HG02943 (cell line): ENCODE results near the gene SLPI.

ENCODE experiments used
- ATAC-seq: cut with Tn5 transposase; IDR thresholded peaks from one replicate; pipeline ENCODE4 v1.9.1; 2021; ENCODE audit warnings: mild to moderate bottlenecking, low read depth, moderate library complexity; ENCODE audit not compliant: unreplicated experiment

The SLPI gene

GRCh38 chr20:45223136-45223535 is 31.2 kb downstream of the SLPI start:
- ATAC-seq, result no peak

GRCh38 chr20:45221076-45221475 is 33.3 kb downstream of the SLPI start, which contains the start of gene SEMG2:
TSS of gene SEMG2 (plus strand) at chr20:45221373. CDS start at chr20:45221390, 17 bp downstream.
- ATAC-seq, result no peak

- ATAC-seq, result no peak
Measured at GRCh38 chr20:45218636-45219035, 35.7 kb downstream of the SLPI start.

GRCh38 chr20:45218124-45218523 is 36.2 kb downstream of the SLPI start:
- ATAC-seq, result no peak

GRCh38 chr20:45212836-45213235 is 41.5 kb downstream of the SLPI start:
- no peak for ATAC-seq

GRCh38 chr20:45211569-45212474 is 42.5 kb downstream of the SLPI start:
- no peak for ATAC-seq

- ATAC-seq, result no peak
Measured at GRCh38 chr20:45209924-45210323, 44.4 kb downstream of the SLPI start.

- ATAC-seq, result no peak
Measured at GRCh38 chr20:45206725-45207124, 47.6 kb downstream of the SLPI start, which contains the start of gene SEMG1. TSS of gene SEMG1 (plus strand) at chr20:45207033. CDS start at chr20:45207054, 21 bp downstream.
